Natural killer cell treated with Interleukin-12 subunit alpha and Interleukin-12 subunit beta and Interleukin-15 and Interleukin-18, amount 100 ng/mL, for 72 hours (primary cell): Measurements from ENCODE around the gene THAP3. TPM values are rescaled to one million over a fixed set of nuclear protein-coding genes. Genes with fewer than 3 reads are reported as not detected.

ENCODE experiments used
- total RNA-seq, 2 donors: library from RNA; stranded (reverse); gene quantifications; one replicate each; pipeline ENCODE4 v1.2.3, GENCODE V29; 2022

Gene THAP3
- total RNA-seq, 2 donors from 2014 or later = 18.7 to 33.2 TPM

Other genes starting within 250 kb of the THAP3 start
- gene ACOT7, start 231.1 kb upstream of the THAP3 start, total RNA-seq = 10 to 100 TPM; 49.5 to 87.5 TPM
- not detected for gene HES2, start 204.9 kb upstream of the THAP3 start, total RNA-seq
- gene ESPN, start 200.1 kb upstream of the THAP3 start, total RNA-seq = under 1 TPM; 0.14 to 0.84 TPM
- gene TNFRSF25, start 158.7 kb upstream of the THAP3 start, total RNA-seq = 100 to 1,000 TPM in 1 of 2 donors, 10 to 100 TPM in 1; 83.6 to 106 TPM
- under 1 TPM; 0.33 to 0.81 TPM for gene PLEKHG5, start 133.2 kb upstream of the THAP3 start, total RNA-seq
- gene NOL9, start 70.4 kb upstream of the THAP3 start, total RNA-seq = 10 to 100 TPM; 41.6 to 80.5 TPM
- gene TAS1R1, start 69.6 kb upstream of the THAP3 start, total RNA-seq = not detected
- 10 to 100 TPM; 29.8 to 50.5 TPM for gene ZBTB48, start 44.9 kb upstream of the THAP3 start, total RNA-seq
- 10 to 100 TPM; 20.2 to 46.2 TPM for gene KLHL21, start 22.0 kb upstream of the THAP3 start, total RNA-seq
- gene PHF13, start 11.1 kb upstream of the THAP3 start, total RNA-seq = 10 to 100 TPM; 10.8 to 14.7 TPM
- gene DNAJC11, start 76.9 kb downstream of the THAP3 start, total RNA-seq = 10 to 100 TPM; 60.7 to 96.8 TPM
- gene CAMTA1, start 160.6 kb downstream of the THAP3 start, total RNA-seq = 10 to 100 TPM; 36.5 to 57.5 TPM